Type B pancreatic cell (in vitro differentiated cells): ENCODE data around the gene RNF13. TPM values are rescaled to one million over a fixed set of nuclear protein-coding genes. Genes with fewer than 3 reads are reported as not detected.
"Not testable (repeated sequence)": the region's sequence is repeated elsewhere in the genome, so short reads cannot be mapped to it uniquely, and the experiment has no call there.

Source experiments
- DNase-seq: peaks from one replicate; pipeline ENCODE4 v3.0.0; 2021; ENCODE audit warnings: mixed read lengths; ENCODE audit not compliant: unreplicated experiment; ENCODE audit errors: extremely low spot score
- H3K27ac Mint-ChIP-seq: 2 replicates; pipeline ENCODE4 v1.8.0; 2021; ENCODE audit warnings: mild to moderate bottlenecking, mixed read lengths
- H3K27me3 Mint-ChIP-seq: 2 replicates; pipeline ENCODE4 v1.8.0; 2021; ENCODE audit warnings: mixed read lengths
- H3K36me3 Mint-ChIP-seq: 2 replicates; pipeline ENCODE4 v1.8.0; 2021; ENCODE audit warnings: mixed read lengths
- H3K4me1 Mint-ChIP-seq: one replicate; pipeline ENCODE4 v1.8.0; 2021; ENCODE audit warnings: mixed read lengths; ENCODE audit not compliant: unreplicated experiment
- H3K4me3 Mint-ChIP-seq: 2 replicates; pipeline ENCODE4 v1.8.0; 2021; ENCODE audit warnings: mild to moderate bottlenecking, mixed read lengths
- H3K9me3 Mint-ChIP-seq: 2 replicates; pipeline ENCODE4 v1.8.0; 2021; ENCODE audit warnings: mixed read lengths
- CTCF ChIP-seq: fragments of 200-600 bp; sonication (generic); conservative IDR thresholded peaks from 2 replicates; pipeline ENCODE4 v1.5.0; 2021; ENCODE audit warnings: antibody characterized with exemption, mild to moderate bottlenecking
- total RNA-seq: library from RNA; stranded (reverse); gene quantifications from 2 replicates; pipeline ENCODE4 v1.2.1, GENCODE V29; 2021; ENCODE audit warnings: low replicate concordance

RNF13 gene
- total RNA-seq, 1 donor from 2014 or later = 40.6 TPM

DNA sequence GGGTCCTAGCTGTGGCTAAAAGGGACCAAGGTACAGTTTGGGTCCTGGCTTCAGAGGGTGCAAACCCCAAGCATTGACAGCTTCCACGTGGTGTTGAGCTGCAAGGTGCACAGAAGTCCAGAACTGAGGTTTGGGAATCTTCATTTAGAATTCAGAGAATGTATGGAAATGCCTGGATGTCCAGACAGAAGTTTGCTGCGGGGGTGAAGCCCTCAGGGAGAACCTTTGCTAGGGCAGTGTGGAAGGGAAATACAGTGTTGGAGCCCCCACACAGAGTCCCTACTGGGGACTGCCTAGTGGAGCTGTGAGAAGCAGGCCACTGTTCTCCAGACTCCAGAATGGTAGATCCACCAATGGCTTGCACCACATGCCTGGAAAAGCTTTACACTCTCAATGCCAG, 17.9 kb downstream of the RNF13 start:
- H3K4me1 Mint-ChIP-seq = no peaks in the 10 kb centered on the region
- no peak for DNase-seq
- no peak overlapping the region for H3K27ac Mint-ChIP-seq
- H3K27me3 Mint-ChIP-seq = no peaks in the 10 kb centered on the region
- TF ChIP-seq CTCF = no peak
- H3K9me3 Mint-ChIP-seq = peaks cover 19% of the 10 kb centered on the region
- H3K36me3 Mint-ChIP-seq = peaks cover 15% of the 10 kb centered on the region
- no peak overlapping the region for H3K4me3 Mint-ChIP-seq

GRCh38 chr3:149831321-149831720, 18.3 kb downstream of the RNF13 start:
- H3K9me3 Mint-ChIP-seq = peaks cover 19% of the 10 kb centered on the region
- H3K4me3 Mint-ChIP-seq = no peak overlapping the region
- no peak for TF ChIP-seq CTCF
- DNase-seq = no peak
- no peaks in the 10 kb centered on the region for H3K4me1 Mint-ChIP-seq
- H3K27ac Mint-ChIP-seq = no peak overlapping the region
- H3K27me3 Mint-ChIP-seq = no peaks in the 10 kb centered on the region
- peaks cover 15% of the 10 kb centered on the region for H3K36me3 Mint-ChIP-seq

- DNase-seq = no peak
- H3K27me3 Mint-ChIP-seq = no peaks in the 10 kb centered on the region
- peaks cover 19% of the 10 kb centered on the region for H3K9me3 Mint-ChIP-seq
- no peak overlapping the region for H3K4me3 Mint-ChIP-seq
- no peaks in the 10 kb centered on the region for H3K4me1 Mint-ChIP-seq
- no peak for TF ChIP-seq CTCF
- H3K27ac Mint-ChIP-seq = no peak overlapping the region
- H3K36me3 Mint-ChIP-seq = peaks cover 18% of the 10 kb centered on the region
Measured at GRCh38 chr3:149832086-149832485, 19.1 kb downstream of the RNF13 start.

DNA sequence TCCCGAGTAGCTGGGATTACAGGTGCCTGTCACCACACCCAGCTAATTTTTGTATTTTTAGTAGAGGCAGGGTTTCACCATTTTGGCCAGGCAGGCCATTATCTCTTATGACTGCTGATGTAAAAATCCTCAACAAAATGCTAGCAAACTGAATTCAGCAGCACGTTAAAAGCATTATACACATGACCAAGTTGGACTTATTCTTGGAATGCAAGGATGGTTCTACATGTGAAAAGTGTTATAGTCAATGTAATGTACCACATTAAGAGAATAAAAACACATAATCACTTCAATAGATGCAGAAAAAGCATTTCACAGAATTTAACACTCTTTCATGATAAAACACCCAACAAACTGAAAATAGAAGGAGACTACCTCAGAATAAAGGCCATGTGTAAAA, 20.2 kb downstream of the RNF13 start:
- Mint-ChIP-seq H3K27me3 (no peaks in the 10 kb centered on the region), H3K27ac (no peak overlapping the region), H3K4me1 (no peaks in the 10 kb centered on the region), H3K36me3 (peaks cover 30% of the 10 kb centered on the region), H3K4me3 (no peak overlapping the region), H3K9me3 (peaks cover 24% of the 10 kb centered on the region)
- no peak for TF ChIP-seq CTCF
- no peak for DNase-seq

- not testable (repeated sequence) for H3K27ac Mint-ChIP-seq, H3K27me3 Mint-ChIP-seq, DNase-seq, H3K4me3 Mint-ChIP-seq, H3K4me1 Mint-ChIP-seq
- peaks cover 16% of the 10 kb centered on the region for H3K9me3 Mint-ChIP-seq
- peaks cover 25% of the 10 kb centered on the region for H3K36me3 Mint-ChIP-seq
Measured at GRCh38 chr3:149838491-149838890, 25.5 kb downstream of the RNF13 start.

- H3K27me3 Mint-ChIP-seq, H3K27ac Mint-ChIP-seq, H3K4me3 Mint-ChIP-seq, DNase-seq: not testable (repeated sequence)
- Mint-ChIP-seq H3K9me3 (peaks cover 16% of the 10 kb centered on the region), H3K36me3 (peaks cover 25% of the 10 kb centered on the region), H3K4me1 (peaks cover 15% of the 10 kb centered on the region)
Measured at GRCh38 chr3:149839469-149839868, 26.5 kb downstream of the RNF13 start.

- H3K4me1 Mint-ChIP-seq = peaks cover 19% of the 10 kb centered on the region
Measured at GRCh38 chr3:149839896-149840295, 26.9 kb downstream of the RNF13 start.

More at GRCh38 chr3:149839896-149840295, 26.9 kb downstream of the RNF13 start:
- no peak for DNase-seq
- TF ChIP-seq CTCF = no peak
- Mint-ChIP-seq H3K9me3 (peaks cover 12% of the 10 kb centered on the region), H3K36me3 (peaks cover 21% of the 10 kb centered on the region), H3K27me3 (no peaks in the 10 kb centered on the region), H3K27ac (no peak overlapping the region), H3K4me3 (no peak overlapping the region)
